ENCODE measurements around the gene FMR1.

- TF ChIP-seq CTCF (IDR thresholded peaks at IDR 0.05) (no peak), POLR2A (IDR thresholded peaks at IDR 0.05) (no peak)
These were observed 26.8 kb upstream of the FMR1 start for GRCh38 chrX:147884958-147885357.

Measured in right lobe of liver (tissue), 4 donors.